BLaER1 (cell line): ENCODE measurements around the gene NEAT1.

ENCODE experiments used
- H3K27ac ChIP-seq: shearing (Covaris generic); formaldehyde crosslinking; 2 replicates; pipeline ENCODE4 v1.8.1; 2022
- H3K27me3 ChIP-seq: shearing (Covaris generic); formaldehyde crosslinking; 2 replicates; pipeline ENCODE4 v1.8.1; 2022
- H3K36me3 ChIP-seq: shearing (Covaris generic); formaldehyde crosslinking; 2 replicates; pipeline ENCODE4 v1.8.1; 2022
- H3K4me1 ChIP-seq: shearing (Covaris generic); formaldehyde crosslinking; 2 replicates; pipeline ENCODE4 v1.8.1; 2022
- H3K4me2 ChIP-seq: shearing (Covaris generic); formaldehyde crosslinking; 2 replicates; pipeline ENCODE4 v1.8.1; 2022
- H3K4me3 ChIP-seq: shearing (Covaris generic); formaldehyde crosslinking; 2 replicates; pipeline ENCODE4 v1.8.1; 2022
- H3K9ac ChIP-seq: shearing (Covaris generic); formaldehyde crosslinking; 2 replicates; pipeline ENCODE4 v1.8.1; 2022
- H3K9me3 ChIP-seq: shearing (Covaris generic); formaldehyde crosslinking; 2 replicates; pipeline ENCODE4 v1.8.1; 2022
- H4K20me1 ChIP-seq: shearing (Covaris generic); formaldehyde crosslinking; 2 replicates; pipeline ENCODE4 v1.8.1; 2022
- Cebpa-rat ChIP-seq: shearing (Covaris generic); IDR thresholded peaks from 2 replicates; pipeline ENCODE4 v1.8.1; 2022

NEAT1 gene

GRCh38 chr11:65396769-65397745, 25.5 kb upstream of the NEAT1 start:
- peak overlapping the region; percentile 58; the same call in 1 of the 2 replicates for H3K4me2 ChIP-seq
- H3K9ac ChIP-seq = no peak overlapping the region
- no peak overlapping the region for H3K4me3 ChIP-seq
- no peaks in the 10 kb centered on the region for H3K9me3 ChIP-seq
- 0 out of 2 replicates have a peak overlapping the region, but pooled peaks have one; percentile 59 for H3K27ac ChIP-seq
- TF ChIP-seq Cebpa-rat = no peak
- H4K20me1 ChIP-seq = peaks cover 29% of the 10 kb centered on the region
- H3K36me3 ChIP-seq = peaks cover 93% of the 10 kb centered on the region
- peaks cover 41% of the 10 kb centered on the region for H3K4me1 ChIP-seq
- no peaks in the 10 kb centered on the region for H3K27me3 ChIP-seq

GRCh38 chr11:65398362-65398910, 24.2 kb upstream of the NEAT1 start:
- Histone ChIP-seq H3K36me3 (peaks cover 81% of the 10 kb centered on the region), H3K27me3 (no peaks in the 10 kb centered on the region), H3K4me1 (peaks cover 52% of the 10 kb centered on the region), H3K27ac (no peak overlapping the region), H3K9me3 (no peaks in the 10 kb centered on the region), H3K4me2 (no peak overlapping the region), H3K4me3 (no peak overlapping the region), H4K20me1 (peaks cover 15% of the 10 kb centered on the region), H3K9ac (no peak overlapping the region)
- TF ChIP-seq Cebpa-rat = no peak

GRCh38 chr11:65399249-65399648, 23.3 kb upstream of the NEAT1 start:
- no peak overlapping the region for H3K9ac ChIP-seq
- H3K36me3 ChIP-seq = peaks cover 73% of the 10 kb centered on the region
- peaks cover 61% of the 10 kb centered on the region for H3K4me1 ChIP-seq
- no peak for TF ChIP-seq Cebpa-rat
- H3K9me3 ChIP-seq = no peaks in the 10 kb centered on the region
- no peak overlapping the region for H3K4me3 ChIP-seq
- H3K27me3 ChIP-seq = no peaks in the 10 kb centered on the region
- H4K20me1 ChIP-seq = 0 out of 2 replicates have a peak, but pooled peaks cover 8% of the 10 kb centered on the region
- no peak overlapping the region for H3K4me2 ChIP-seq
- no peak overlapping the region for H3K27ac ChIP-seq

DNA sequence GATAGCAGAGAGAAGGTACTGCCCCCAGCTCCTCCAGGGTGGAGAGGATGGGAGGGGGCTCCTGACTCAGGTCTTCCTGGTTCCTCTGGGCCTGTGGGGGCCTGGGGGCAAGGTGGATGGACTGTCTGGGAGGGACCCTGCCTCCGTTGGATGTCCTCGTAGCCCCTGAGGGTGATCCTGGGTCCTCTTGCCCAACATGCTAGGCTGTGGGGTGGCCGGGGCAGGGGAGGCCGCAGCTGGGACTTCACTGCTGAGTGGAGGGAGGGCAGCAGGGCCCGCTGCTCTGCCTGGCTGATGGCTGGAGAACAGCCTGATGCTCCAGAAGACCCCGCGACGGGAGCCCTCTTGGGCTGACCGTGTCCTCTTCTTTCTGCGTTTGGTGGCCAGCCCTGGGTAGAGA, 22.8 kb upstream of the NEAT1 start:
- Histone ChIP-seq H4K20me1 (0 out of 2 replicates have a peak, but pooled peaks cover 8% of the 10 kb centered on the region), H3K27me3 (no peaks in the 10 kb centered on the region), H3K9ac (peak overlapping the region; percentile 41; the same call in 1 of the 2 replicates), H3K4me1 (peaks cover 67% of the 10 kb centered on the region), H3K36me3 (peaks cover 70% of the 10 kb centered on the region), H3K4me3 (no peak overlapping the region), H3K27ac (peak overlapping the region; percentile 52), H3K9me3 (no peaks in the 10 kb centered on the region), H3K4me2 (no peak overlapping the region)
- no peak for TF ChIP-seq Cebpa-rat

- Histone ChIP-seq H3K36me3 (peaks cover 70% of the 10 kb centered on the region), H3K4me2 (peak overlapping the region; percentile 40; the same call in 1 of the 2 replicates), H3K9me3 (no peaks in the 10 kb centered on the region), H3K27ac (peak overlapping the region; percentile 52), H3K4me3 (no peak overlapping the region), H4K20me1 (0 out of 2 replicates have a peak, but pooled peaks cover 8% of the 10 kb centered on the region), H3K27me3 (no peaks in the 10 kb centered on the region), H3K4me1 (peaks cover 68% of the 10 kb centered on the region), H3K9ac (peak overlapping the region; percentile 41)
- no peak for TF ChIP-seq Cebpa-rat
Measured at GRCh38 chr11:65400307-65401072, 22.1 kb upstream of the NEAT1 start.

- Histone ChIP-seq H3K9me3 (no peaks in the 10 kb centered on the region), H3K4me1 (peaks cover 68% of the 10 kb centered on the region), H3K4me2 (peak overlapping the region; percentile 54), H3K36me3 (peaks cover 70% of the 10 kb centered on the region), H4K20me1 (0 out of 2 replicates have a peak, but pooled peaks cover 2% of the 10 kb centered on the region), H3K4me3 (no peak overlapping the region), H3K9ac (0 out of 2 replicates have a peak overlapping the region, but pooled peaks have one; percentile 41), H3K27ac (peak overlapping the region; percentile 96), H3K27me3 (no peaks in the 10 kb centered on the region)
- no peak for TF ChIP-seq Cebpa-rat
Measured at GRCh38 chr11:65401073-65401802, 21.4 kb upstream of the NEAT1 start.

- TF ChIP-seq Cebpa-rat = no peak
- Histone ChIP-seq H4K20me1 (no peaks in the 10 kb centered on the region), H3K4me1 (peaks cover 69% of the 10 kb centered on the region), H3K9me3 (no peaks in the 10 kb centered on the region), H3K4me3 (no peak overlapping the region), H3K4me2 (peak overlapping the region; percentile 54), H3K9ac (no peak overlapping the region), H3K27me3 (no peaks in the 10 kb centered on the region), H3K36me3 (peaks cover 70% of the 10 kb centered on the region), H3K27ac (peak overlapping the region; percentile 96)
Measured at GRCh38 chr11:65401803-65402248, 20.8 kb upstream of the NEAT1 start.

DNA sequence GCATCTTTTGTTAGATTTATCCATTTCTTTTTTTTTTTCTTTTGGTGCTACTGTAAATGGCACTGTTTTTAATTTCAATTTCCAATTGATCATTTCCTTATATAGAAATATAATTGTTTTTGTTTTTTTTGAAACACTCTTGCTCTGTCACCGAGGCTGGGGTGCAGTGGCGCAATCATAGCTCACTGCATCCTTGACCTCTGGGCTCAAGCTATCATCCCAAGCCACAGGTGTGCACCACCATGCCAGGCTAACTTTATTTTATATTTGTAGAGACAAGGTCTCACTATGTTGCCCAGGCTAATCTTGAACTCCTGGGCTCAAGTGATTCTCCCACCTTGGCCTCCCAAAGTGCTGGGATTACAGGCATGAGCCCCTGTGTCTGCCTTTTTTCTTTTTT, 19.8 kb upstream of the NEAT1 start:
- H3K4me2 ChIP-seq = peak overlapping the region; percentile 92
- peak overlapping the region; percentile 96 for H3K27ac ChIP-seq
- no peak overlapping the region for H3K4me3 ChIP-seq
- peaks cover 77% of the 10 kb centered on the region for H3K4me1 ChIP-seq
- H3K9ac ChIP-seq = peak overlapping the region; percentile 81; the same call in 1 of the 2 replicates
- TF ChIP-seq Cebpa-rat = no peak
- peaks cover 67% of the 10 kb centered on the region for H3K36me3 ChIP-seq
- H3K27me3 ChIP-seq = no peaks in the 10 kb centered on the region
- no peaks in the 10 kb centered on the region for H3K9me3 ChIP-seq
- H4K20me1 ChIP-seq = no peaks in the 10 kb centered on the region

DNA sequence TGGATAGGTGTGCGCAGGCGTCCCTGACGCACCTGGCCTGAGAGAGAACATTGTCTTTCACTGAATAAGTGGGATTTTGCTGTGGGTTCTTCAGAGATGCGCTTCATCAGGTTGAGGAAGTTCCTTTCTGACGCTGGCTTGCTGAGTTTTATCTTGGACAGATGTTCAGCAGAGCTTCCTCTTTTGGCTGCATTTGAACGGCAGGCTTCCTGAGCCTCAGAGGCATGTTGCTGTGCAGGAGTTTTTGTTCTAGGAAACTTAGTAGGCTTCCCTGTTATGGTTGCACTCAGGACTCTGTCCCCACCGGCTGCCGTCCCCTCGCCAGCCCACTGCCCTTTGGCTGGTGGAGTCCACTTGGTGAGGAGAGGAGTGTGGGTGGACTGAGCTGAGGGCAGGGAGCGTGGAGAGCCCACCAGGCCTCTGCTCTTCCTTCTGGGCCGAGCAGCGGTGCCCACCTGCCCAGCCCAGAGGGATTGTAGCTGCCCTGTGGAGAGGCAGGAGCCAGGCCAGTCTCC, 18.9 kb upstream of the NEAT1 start:
- Histone ChIP-seq H3K4me1 (peaks cover 86% of the 10 kb centered on the region), H3K9ac (peak overlapping the region; percentile 81), H3K4me2 (peak overlapping the region; percentile 92), H4K20me1 (no peaks in the 10 kb centered on the region), H3K27me3 (no peaks in the 10 kb centered on the region), H3K36me3 (peaks cover 62% of the 10 kb centered on the region), H3K27ac (peak overlapping the region; percentile 96), H3K4me3 (peak overlapping the region; percentile 53), H3K9me3 (no peaks in the 10 kb centered on the region)
- no peak for TF ChIP-seq Cebpa-rat
